Chondrocyte (in vitro differentiated cells): Measurements from ENCODE around the gene PPP4R4. TPM values are rescaled to one million over a fixed set of nuclear protein-coding genes. Genes with fewer than 3 reads are reported as not detected.
A peak's percentile ranks its signal among the peaks of the same experiment; 100 is the strongest.

Experiments
- DNase-seq: peaks from one replicate; pipeline ENCODE4 v3.0.0; 2021; ENCODE audit warnings: mixed read lengths, low spot score
- H3K27ac Mint-ChIP-seq: one replicate; pipeline ENCODE4 v1.8.0; 2021; ENCODE audit warnings: mild to moderate bottlenecking, moderate library complexity, mixed read lengths; ENCODE audit not compliant: unreplicated experiment
- H3K27me3 Mint-ChIP-seq: 2 replicates; pipeline ENCODE4 v1.8.0; 2021; ENCODE audit warnings: low read depth, mixed read lengths
- H3K36me3 Mint-ChIP-seq: 2 replicates; pipeline ENCODE4 v1.8.0; 2021; ENCODE audit warnings: low read depth, mixed read lengths
- H3K4me1 Mint-ChIP-seq: 2 replicates; pipeline ENCODE4 v1.8.0; 2021; ENCODE audit warnings: low read depth, mild to moderate bottlenecking, mixed read lengths
- H3K4me3 Mint-ChIP-seq: one replicate; pipeline ENCODE4 v1.8.0; 2021; ENCODE audit warnings: mild to moderate bottlenecking, moderate library complexity, mixed read lengths; ENCODE audit not compliant: unreplicated experiment
- H3K9me3 Mint-ChIP-seq: 2 replicates; pipeline ENCODE4 v1.8.0; 2021; ENCODE audit warnings: low read depth, mixed read lengths
- total RNA-seq: library from RNA; stranded (reverse); gene quantifications from 3 replicates; pipeline ENCODE4 v1.2.1, GENCODE V29; 2021
- TF ChIP-seq, protein P1 (sequence below): fragments of 200-600 bp; sonication (generic); IDR thresholded peaks from 2 replicates; pipeline ENCODE4 v1.5.0; 2021; ENCODE audit warnings: antibody characterized with exemption, mild to moderate bottlenecking, moderate library complexity

PPP4R4 gene
- total RNA-seq, 1 donor from 2014 or later, result 0.22 TPM

DNA sequence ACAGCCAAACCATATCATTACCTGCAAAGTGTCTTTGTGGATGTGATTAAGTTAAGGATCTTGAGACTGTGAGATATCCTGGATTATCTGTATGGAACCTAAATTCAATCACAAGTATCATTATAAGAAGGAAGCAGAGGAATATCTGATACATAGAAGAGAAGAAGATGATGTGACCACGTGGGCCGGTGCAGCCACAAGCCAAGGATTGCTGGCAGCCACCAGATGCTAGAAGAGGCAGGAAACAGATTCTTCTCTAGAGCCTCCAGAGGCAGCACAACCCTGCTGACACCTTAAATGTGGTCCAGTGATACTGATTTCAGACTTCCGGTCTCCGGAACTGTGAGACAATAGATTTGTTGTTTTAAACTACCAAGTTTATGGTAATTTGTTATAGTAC, 38.6 kb upstream of the PPP4R4 start:
- H3K9me3 Mint-ChIP-seq, result peaks cover 8% of the 10 kb centered on the region
- peaks cover 8% of the 10 kb centered on the region for H3K36me3 Mint-ChIP-seq
- no peak for DNase-seq
- TF ChIP-seq, protein P1, sequence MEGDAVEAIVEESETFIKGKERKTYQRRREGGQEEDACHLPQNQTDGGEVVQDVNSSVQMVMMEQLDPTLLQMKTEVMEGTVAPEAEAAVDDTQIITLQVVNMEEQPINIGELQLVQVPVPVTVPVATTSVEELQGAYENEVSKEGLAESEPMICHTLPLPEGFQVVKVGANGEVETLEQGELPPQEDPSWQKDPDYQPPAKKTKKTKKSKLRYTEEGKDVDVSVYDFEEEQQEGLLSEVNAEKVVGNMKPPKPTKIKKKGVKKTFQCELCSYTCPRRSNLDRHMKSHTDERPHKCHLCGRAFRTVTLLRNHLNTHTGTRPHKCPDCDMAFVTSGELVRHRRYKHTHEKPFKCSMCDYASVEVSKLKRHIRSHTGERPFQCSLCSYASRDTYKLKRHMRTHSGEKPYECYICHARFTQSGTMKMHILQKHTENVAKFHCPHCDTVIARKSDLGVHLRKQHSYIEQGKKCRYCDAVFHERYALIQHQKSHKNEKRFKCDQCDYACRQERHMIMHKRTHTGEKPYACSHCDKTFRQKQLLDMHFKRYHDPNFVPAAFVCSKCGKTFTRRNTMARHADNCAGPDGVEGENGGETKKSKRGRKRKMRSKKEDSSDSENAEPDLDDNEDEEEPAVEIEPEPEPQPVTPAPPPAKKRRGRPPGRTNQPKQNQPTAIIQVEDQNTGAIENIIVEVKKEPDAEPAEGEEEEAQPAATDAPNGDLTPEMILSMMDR, result no peak
- no peak overlapping the region for H3K27ac Mint-ChIP-seq
- H3K4me1 Mint-ChIP-seq, result no peaks in the 10 kb centered on the region
- peaks cover 18% of the 10 kb centered on the region for H3K27me3 Mint-ChIP-seq
- H3K4me3 Mint-ChIP-seq, result no peak overlapping the region

- no peaks in the 10 kb centered on the region for H3K4me1 Mint-ChIP-seq
- TF ChIP-seq, protein P1, result peak; percentile 95
- no peak overlapping the region for H3K27ac Mint-ChIP-seq
- peaks cover 18% of the 10 kb centered on the region for H3K27me3 Mint-ChIP-seq
- H3K36me3 Mint-ChIP-seq, result peaks cover 8% of the 10 kb centered on the region
- no peak overlapping the region for H3K4me3 Mint-ChIP-seq
- DNase-seq, result no peak
- peaks cover 8% of the 10 kb centered on the region for H3K9me3 Mint-ChIP-seq
These were observed 37.4 kb upstream of the PPP4R4 start for GRCh38 chr14:94136575-94137331.

DNA sequence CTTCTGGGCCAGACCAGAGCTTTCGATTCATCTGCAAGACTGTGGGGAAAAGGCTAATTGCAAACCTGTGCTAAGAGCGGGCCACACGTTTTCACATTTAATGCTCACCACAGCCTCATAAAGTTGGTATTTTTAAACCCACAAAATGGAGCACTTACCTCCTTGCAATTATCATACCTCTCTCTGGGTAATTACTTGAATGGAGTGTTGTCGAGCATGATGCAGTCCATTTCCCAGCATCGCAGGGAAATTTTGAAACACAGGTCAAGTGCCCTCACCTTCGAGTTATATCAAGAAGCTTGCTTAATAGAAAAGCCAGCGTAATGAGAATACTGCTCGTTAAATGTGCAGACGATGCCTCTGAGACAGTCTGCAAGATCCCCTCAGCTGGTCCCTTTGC, 35.9 kb upstream of the PPP4R4 start:
- Mint-ChIP-seq H3K9me3 (peaks cover 8% of the 10 kb centered on the region), H3K4me1 (no peaks in the 10 kb centered on the region), H3K4me3 (no peak overlapping the region), H3K27ac (no peak overlapping the region), H3K36me3 (peaks cover 8% of the 10 kb centered on the region), H3K27me3 (peaks cover 18% of the 10 kb centered on the region)
- TF ChIP-seq, protein P1, result no peak
- DNase-seq, result no peak

- Mint-ChIP-seq H3K27ac (no peak overlapping the region), H3K36me3 (peaks cover 8% of the 10 kb centered on the region), H3K27me3 (peaks cover 18% of the 10 kb centered on the region), H3K9me3 (peaks cover 8% of the 10 kb centered on the region), H3K4me1 (no peaks in the 10 kb centered on the region), H3K4me3 (no peak overlapping the region)
- TF ChIP-seq, protein P1, result no peak
- no peak for DNase-seq
These were observed 35.1 kb upstream of the PPP4R4 start for GRCh38 chr14:94139006-94139405.

DNA sequence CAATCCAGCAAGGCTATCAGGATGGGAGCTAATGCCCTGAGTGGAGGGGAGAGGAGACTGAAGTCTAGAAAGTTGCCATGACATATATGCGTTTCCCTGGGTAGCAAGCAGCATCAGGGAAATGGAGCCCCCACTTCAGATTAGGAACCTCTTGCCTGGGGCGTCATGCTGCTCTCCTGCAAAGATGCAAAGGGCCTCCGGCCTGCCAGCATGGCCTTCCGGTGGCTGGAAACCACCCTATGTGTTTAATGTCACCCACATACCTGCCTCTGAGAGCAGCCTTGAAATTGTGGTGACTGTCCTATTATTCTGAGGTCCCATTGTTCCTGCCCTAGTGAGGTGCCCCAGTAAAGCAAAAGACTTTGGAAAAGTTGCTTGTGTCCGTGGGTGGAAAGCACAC, 34.7 kb upstream of the PPP4R4 start:
- Mint-ChIP-seq H3K4me3 (no peak overlapping the region), H3K9me3 (peaks cover 8% of the 10 kb centered on the region), H3K4me1 (no peaks in the 10 kb centered on the region), H3K27ac (no peak overlapping the region), H3K27me3 (peaks cover 16% of the 10 kb centered on the region), H3K36me3 (peaks cover 8% of the 10 kb centered on the region)
- DNase-seq, result no peak
- TF ChIP-seq, protein P1, result no peak
